IMR-90 (cell line): ENCODE results near the gene SLC26A11. TPM values are rescaled to one million over a fixed set of nuclear protein-coding genes. Genes with fewer than 3 reads are reported as not detected.

Experiments
- ATAC-seq: fragments of 200-7000 bp; cut with Tn5 transposase; 2 replicates; pipeline ENCODE4 v1.9.1; 2020; ENCODE audit warnings: low read depth, mild to moderate bottlenecking, moderate library complexity
- BruUV-seq: library from RNA; stranded (reverse); fragments of 400-500 nt; replicated peaks from 2 replicates; lab custom pipeline; 2021; lab: Mats Ljungman, UMichigan
- CTCF ChIA-PET: fragments of 300-600 bp; formaldehyde crosslinking; extraction: SDS; loops from one replicate; lab custom pipeline; 2021; ENCODE audit warnings: antibody characterized with exemption; lab: Yijun Ruan, JAX
- POLR2A ChIA-PET: fragments of 300-600 bp; sonication (Branson Sonifier 250); formaldehyde crosslinking; loops from one replicate; lab custom pipeline; 2022; ENCODE audit warnings: antibody characterized with exemption; ENCODE audit not compliant: unreplicated experiment; lab: Charles Lee
- DNase-seq: peaks from one replicate; pipeline ENCODE4 v3.0.0; 2013
- H2AFZ ChIP-seq: replicated peaks from 2 replicates; pipeline ENCODE3; 2013; ENCODE audit warnings: low read length, mild to moderate bottlenecking; ENCODE audit not compliant: poor library complexity
- H2AK5ac ChIP-seq: 2 replicates; pipeline ENCODE4 v1.6.1; 2013; ENCODE audit warnings: low read depth, low read length, inconsistent platforms
- H2AK9ac ChIP-seq: replicated peaks from 2 replicates; pipeline ENCODE3; 2013; ENCODE audit warnings: mild to moderate bottlenecking, low read depth, low read length, moderate library complexity; ENCODE audit not compliant: poor library complexity
- H2BK120ac ChIP-seq: 2 replicates; pipeline ENCODE4 v1.6.1; 2013; ENCODE audit warnings: low read depth, low read length, inconsistent platforms
- H2BK15ac ChIP-seq: 3 replicates; pipeline ENCODE4 v1.6.1; 2013; ENCODE audit warnings: low read depth, low read length, inconsistent platforms
- H2BK20ac ChIP-seq: 2 replicates; pipeline ENCODE4 v1.6.1; 2013; ENCODE audit warnings: low read depth, mild to moderate bottlenecking, inconsistent platforms, low read length, moderate library complexity
- H2BK5ac ChIP-seq: 2 replicates; pipeline ENCODE4 v1.6.1; 2013; ENCODE audit warnings: mild to moderate bottlenecking, low read depth, low read length, inconsistent platforms; ENCODE audit not compliant: poor library complexity, severe bottlenecking
- H3K14ac ChIP-seq: replicated peaks from 2 replicates; pipeline ENCODE4 v1.6.1; 2013; ENCODE audit warnings: low read depth, low read length, inconsistent platforms
- H3K18ac ChIP-seq: 2 replicates; pipeline ENCODE4 v1.6.1; 2013; ENCODE audit warnings: low read depth, low read length, control low read depth
- H3K23ac ChIP-seq: 2 replicates; pipeline ENCODE4 v1.6.1; 2013; ENCODE audit warnings: low read depth, low read length, inconsistent platforms
- H3K27ac ChIP-seq: 2 replicates; pipeline ENCODE4 v1.5.1; 2013; ENCODE audit warnings: mild to moderate bottlenecking, control low read depth, low read length; ENCODE audit not compliant: insufficient read depth
- H3K27me3 ChIP-seq: 2 replicates; pipeline ENCODE4 v1.6.1; 2013; ENCODE audit warnings: low read length; ENCODE audit not compliant: control insufficient read depth, insufficient read depth
- H3K36me3 ChIP-seq: 2 replicates; pipeline ENCODE4 v1.6.1; 2013; ENCODE audit warnings: low read length, mixed read lengths; ENCODE audit not compliant: control insufficient read depth, insufficient read depth
- H3K4ac ChIP-seq: 2 replicates; pipeline ENCODE4 v1.6.1; 2013; ENCODE audit warnings: low read depth, low read length, inconsistent platforms
- H3K4me1 ChIP-seq: 2 replicates; pipeline ENCODE4 v1.6.1; 2013; ENCODE audit warnings: low read length, mixed read lengths; ENCODE audit not compliant: control insufficient read depth, insufficient read depth
- H3K4me2 ChIP-seq: 2 replicates; pipeline ENCODE4 v1.6.1; 2013; ENCODE audit warnings: low read depth, mild to moderate bottlenecking, control low read depth, low read length, moderate library complexity
- H3K4me3 ChIP-seq: 2 replicates; pipeline ENCODE4 v1.5.1; 2013; ENCODE audit warnings: low read depth, mild to moderate bottlenecking, control low read depth, low read length, moderate library complexity; ENCODE audit not compliant: insufficient read depth
- H3K56ac ChIP-seq: 2 replicates; pipeline ENCODE4 v1.6.1; 2013; ENCODE audit warnings: low read length, inconsistent platforms; ENCODE audit not compliant: insufficient read depth; ENCODE audit errors: extremely low read depth
- H3K79me1 ChIP-seq, 2 experiments: 2 replicates each; pipeline ENCODE4 v1.6.1; 2013; ENCODE audit warnings: low read length in 2 of 2, inconsistent platforms in 1 of 2, low read depth in 1 of 2
- H3K9ac ChIP-seq: 2 replicates; pipeline ENCODE4 v1.6.1; 2013; ENCODE audit warnings: low read depth, low read length, control low read depth
- H3K9me1 ChIP-seq: 2 replicates; pipeline ENCODE4 v1.6.1; 2013; ENCODE audit warnings: low read length, inconsistent platforms; ENCODE audit not compliant: insufficient read depth
- H3K9me3 ChIP-seq: 2 replicates; pipeline ENCODE4 v1.6.1; 2013; ENCODE audit warnings: low read length; ENCODE audit not compliant: control insufficient read depth, insufficient read depth
- H4K20me1 ChIP-seq: 2 replicates; pipeline ENCODE4 v1.6.1; 2013; ENCODE audit warnings: low read length, inconsistent platforms; ENCODE audit not compliant: insufficient read depth
- H4K5ac ChIP-seq: 2 replicates; pipeline ENCODE4 v1.6.1; 2013; ENCODE audit warnings: mild to moderate bottlenecking, low read depth, low read length, control low read depth
- H4K8ac ChIP-seq, 2 experiments: 2 replicates each; pipeline ENCODE4 v1.6.1; 2013; ENCODE audit warnings: low read depth in 2 of 2, low read length in 2 of 2, control low read depth in 1 of 2, inconsistent platforms in 1 of 2
- H4K91ac ChIP-seq: 2 replicates; pipeline ENCODE4 v1.6.1; 2013; ENCODE audit warnings: low read depth, low read length, inconsistent platforms; ENCODE audit not compliant: insufficient read depth
- MAFK ChIP-seq: IDR thresholded peaks from 2 replicates; pipeline ENCODE4 v1.6.1; 2012; ENCODE audit warnings: low read depth, low read length, improper control_type of control experiment
- MAZ ChIP-seq: IDR thresholded peaks from 2 replicates; pipeline ENCODE4 v1.6.1; 2012; ENCODE audit warnings: low read depth, mild to moderate bottlenecking, low read length, improper control_type of control experiment, moderate library complexity, borderline replicate concordance
- MXI1 ChIP-seq: IDR thresholded peaks from 2 replicates; pipeline ENCODE4 v1.6.1; 2012; ENCODE audit warnings: low read depth, mild to moderate bottlenecking, low read length, moderate library complexity, borderline replicate concordance
- RAD21 ChIP-seq: IDR thresholded peaks from 2 replicates; pipeline ENCODE4 v1.6.1; 2012; ENCODE audit warnings: low read length, improper control_type of control experiment
- RCOR1 ChIP-seq: IDR thresholded peaks from 2 replicates; pipeline ENCODE4 v1.6.1; 2012; ENCODE audit warnings: mild to moderate bottlenecking, low read length, improper control_type of control experiment; ENCODE audit not compliant: insufficient replicate concordance
- USF2 ChIP-seq: fragments of 150-350 bp; IDR thresholded peaks from 2 replicates; pipeline ENCODE4 v1.6.1; 2017; ENCODE audit warnings: mild to moderate bottlenecking, antibody characterized with exemption, low read length, low read depth
- WGBS, 2 experiments: methylation state at CpG; one replicate each; pipeline versions ENCODE4 v1.1.5 to v1.1.7; 2013; ENCODE audit warnings: missing lambda C conversion rate in 2 of 2; ENCODE audit not compliant: insufficient read length in 1 of 2; ENCODE audit errors: extremely low coverage in 2 of 2; 5-methylcytosine and 5-hydroxymethylcytosine counted together
- dilution Hi-C: fragments of 300-500 bp; cut with HindIII; formaldehyde crosslinking; loops from one replicate; pipeline ENCODE4 v1.14.3; 2018; ENCODE audit warnings: low sequenced_read_pairs; ENCODE audit not compliant: unreplicated experiment
- in situ Hi-C: fragments of 300-500 bp; cut with MboI; formaldehyde crosslinking; loops from 3 replicates; pipeline ENCODE4 v1.14.3; 2019; ENCODE audit warnings: low sequenced_read_pairs, inconsistent platforms, mixed read lengths
- intact Hi-C: fragments of 100-400 bp; cut with micrococcal nuclease; formaldehyde crosslinking; loops from 2 replicates; pipeline ENCODE4 v1.10.0; 2022
- polyA plus RNA-seq, 3 experiments: library from polyadenylated mRNA; depleted of rRNA; stranded (reverse); fragments of >200 nt; gene quantifications; 2 replicates each; pipeline ENCODE4 v1.2.3, GENCODE V29; 2012; ENCODE audit warnings: low replicate concordance in 1 of 3
- total RNA-seq: library from RNA; depleted of rRNA; stranded (reverse); fragments of >200 nt; gene quantifications from 2 replicates; pipeline ENCODE4 v1.2.3, GENCODE V29; 2012

SLC26A11 gene
- total and polyA plus RNA-seq, 2 of the 4 experiments (the other 2 are of a cell fraction), result 3.2 to 15.6 TPM

GRCh38 chr17:80286638-80286960 lies 66.4 kb downstream of the SLC26A11 start:
- CTCF ChIA-PET, result no interaction called here
- H3K4me1 ChIP-seq, result no peaks in the 10 kb centered on the region

More at GRCh38 chr17:80286638-80286960, 66.4 kb downstream of the SLC26A11 start:
- Histone ChIP-seq H2BK20ac (no peak overlapping the region), H2AFZ (no peak overlapping the region), H3K27ac (no peak overlapping the region), H3K27me3 (no peaks in the 10 kb centered on the region), H3K9me1 (peaks cover 11% of the 10 kb centered on the region), H2AK9ac (no peak overlapping the region), H2BK15ac (no peak overlapping the region), H3K56ac (no peak overlapping the region), H3K9me3 (no peaks in the 10 kb centered on the region), H4K91ac (no peak overlapping the region), H4K8ac (no peak overlapping the region), H3K4me3 (no peak overlapping the region), H3K79me1 (peaks cover 8 to 34% of the 10 kb centered on the region in 2 experiments; a peak in 3 of 4 replicates), H2AK5ac (no peak overlapping the region), H3K36me3 (peaks cover 50% of the 10 kb centered on the region), H3K4me2 (no peak overlapping the region), H4K20me1 (peaks cover 11% of the 10 kb centered on the region), H2BK5ac (no peak overlapping the region), H3K9ac (no peak overlapping the region), H3K14ac (no peak overlapping the region), H3K4ac (no peak overlapping the region), H4K5ac (no peak overlapping the region), H3K18ac (no peak overlapping the region), H3K23ac (no peak overlapping the region), H2BK120ac (no peak overlapping the region)
- intact Hi-C loops, result no loop called here
- in situ Hi-C loops, result no loop called here
- TF ChIP-seq USF2, result no peak
- no peak for TF ChIP-seq MAZ
- TF ChIP-seq MXI1, result no peak
- no peak for TF ChIP-seq RAD21
- TF ChIP-seq MAFK, result no peak
- no peak for TF ChIP-seq RCOR1
- dilution Hi-C loops, result no loop called here
- BruUV-seq, result no TSS peak
- ATAC-seq, result no peak
- POLR2A ChIA-PET, result no interaction called here
- no peak for DNase-seq
- WGBS, 2 experiments, result 100% methylated on average over 2 of the region's 5 CpGs; no CpG with 5 or more reads in 1 of the 2 experiments
